Endothelial cell of umbilical vein (primary cell): Measurements from ENCODE around the gene SAMD10.

Source experiments
- CTCF ChIP-seq, 2 donors: IDR thresholded peaks; 1 replicate in 1 of 2; 2 replicates in 1 of 2; pipeline ENCODE4 v1.5.1; 2011; ENCODE audit warnings: low read length in 2 of 2, mild to moderate bottlenecking in 2 of 2, moderate library complexity in 2 of 2, control low read depth in 1 of 2, inconsistent platforms in 1 of 2, low read depth in 1 of 2; ENCODE audit not compliant: insufficient read depth in 1 of 2; ENCODE audit errors: extremely low read depth in 1 of 2
- EZH2 ChIP-seq: IDR thresholded peaks from 2 replicates; pipeline ENCODE4 v1.6.1; 2012; ENCODE audit warnings: borderline replicate concordance, low read depth, mild to moderate bottlenecking, moderate library complexity, low read length, inconsistent platforms; ENCODE audit not compliant: severe bottlenecking
- POLR2A ChIP-seq: IDR thresholded peaks from 2 replicates; pipeline ENCODE4 v1.6.1; 2012; ENCODE audit warnings: low read depth, mild to moderate bottlenecking, control low read depth, low read length
- POLR2AphosphoS5 ChIP-seq: IDR thresholded peaks from 2 replicates; pipeline ENCODE4 v1.6.1; 2012; ENCODE audit warnings: low read depth, mild to moderate bottlenecking, control low read depth, low read length, moderate library complexity; ENCODE audit not compliant: insufficient read depth

GRCh38 chr20:63961664-63962425 lies 17.6 kb downstream of the SAMD10 start:
- no peak for TF ChIP-seq CTCF (IDR thresholded peaks at IDR 0.05; ENCODE audit: extremely low read depth in 1 of 2, insufficient read depth in 1 of 2, low read depth in 1 of 2, low read length in 2 of 2)
- no peak for TF ChIP-seq POLR2AphosphoS5
- no peak for TF ChIP-seq POLR2A
- TF ChIP-seq EZH2: no peak
